Osteocyte (in vitro differentiated cells): Measurements from ENCODE around the gene NBL1. TPM values are rescaled to one million over a fixed set of nuclear protein-coding genes. Genes with fewer than 3 reads are reported as not detected.

Source experiments
- DNase-seq: peaks from one replicate; pipeline ENCODE4 v3.0.0; 2021; ENCODE audit warnings: mixed read lengths; ENCODE audit not compliant: unreplicated experiment; ENCODE audit errors: extremely low spot score
- H3K27ac Mint-ChIP-seq: one replicate; pipeline ENCODE4 v1.8.0; 2021; ENCODE audit warnings: mild to moderate bottlenecking, mixed read lengths; ENCODE audit not compliant: unreplicated experiment
- H3K27me3 Mint-ChIP-seq: one replicate; pipeline ENCODE4 v1.8.0; 2021; ENCODE audit warnings: mixed read lengths; ENCODE audit not compliant: unreplicated experiment
- H3K36me3 Mint-ChIP-seq: one replicate; pipeline ENCODE4 v1.8.0; 2021; ENCODE audit warnings: mixed read lengths; ENCODE audit not compliant: unreplicated experiment
- H3K4me1 Mint-ChIP-seq: one replicate; pipeline ENCODE4 v1.8.0; 2021; ENCODE audit warnings: mixed read lengths; ENCODE audit not compliant: unreplicated experiment
- H3K4me3 Mint-ChIP-seq: one replicate; pipeline ENCODE4 v1.8.0; 2021; ENCODE audit warnings: mild to moderate bottlenecking, moderate library complexity, mixed read lengths; ENCODE audit not compliant: unreplicated experiment
- H3K9me3 Mint-ChIP-seq: one replicate; pipeline ENCODE4 v1.8.0; 2021; ENCODE audit warnings: mixed read lengths; ENCODE audit not compliant: unreplicated experiment
- CTCF ChIP-seq: fragments of 200-600 bp; sonication (generic); IDR thresholded peaks from 2 replicates; pipeline ENCODE4 v1.5.0; 2021; ENCODE audit warnings: antibody characterized with exemption, mild to moderate bottlenecking, moderate library complexity
- total RNA-seq: library from RNA; stranded (reverse); gene quantifications from 2 replicates; pipeline ENCODE4 v1.2.1, GENCODE V29; 2021

Gene NBL1
- total RNA-seq, 1 donor from 2014 or later: 547 TPM

- peaks cover 70% of the 10 kb centered on the region for H3K4me1 Mint-ChIP-seq
- TF ChIP-seq CTCF: no peak
- H3K36me3 Mint-ChIP-seq: peaks cover 15% of the 10 kb centered on the region
- H3K4me3 Mint-ChIP-seq: no peak overlapping the region
- H3K9me3 Mint-ChIP-seq: no peaks in the 10 kb centered on the region
- DNase-seq: no peak
- no peaks in the 10 kb centered on the region for H3K27me3 Mint-ChIP-seq
- H3K27ac Mint-ChIP-seq: no peak overlapping the region
These were observed 26.7 kb upstream of the NBL1 start for GRCh38 chr1:19617376-19617775.

GRCh38 chr1:19618428-19618827 lies 25.7 kb upstream of the NBL1 start:
- Mint-ChIP-seq H3K4me3 (peak overlapping the region; percentile 47), H3K36me3 (peaks cover 12% of the 10 kb centered on the region), H3K4me1 (peaks cover 79% of the 10 kb centered on the region), H3K27me3 (no peaks in the 10 kb centered on the region), H3K27ac (peak overlapping the region; percentile 85), H3K9me3 (no peaks in the 10 kb centered on the region)
- no peak for TF ChIP-seq CTCF
- no peak for DNase-seq

- no peak for TF ChIP-seq CTCF
- Mint-ChIP-seq H3K4me1 (peaks cover 82% of the 10 kb centered on the region), H3K4me3 (no peak overlapping the region), H3K9me3 (no peaks in the 10 kb centered on the region), H3K27ac (peak overlapping the region; percentile 71), H3K27me3 (no peaks in the 10 kb centered on the region), H3K36me3 (peaks cover 21% of the 10 kb centered on the region)
- no peak for DNase-seq
These were observed 24.3 kb upstream of the NBL1 start for GRCh38 chr1:19619697-19620384.

GRCh38 chr1:19620786-19621185 lies 23.3 kb upstream of the NBL1 start:
- no peaks in the 10 kb centered on the region for H3K9me3 Mint-ChIP-seq
- no peaks in the 10 kb centered on the region for H3K27me3 Mint-ChIP-seq
- peaks cover 75% of the 10 kb centered on the region for H3K4me1 Mint-ChIP-seq
- H3K4me3 Mint-ChIP-seq: no peak overlapping the region
- peak overlapping the region; percentile 72 for H3K27ac Mint-ChIP-seq
- H3K36me3 Mint-ChIP-seq: peaks cover 18% of the 10 kb centered on the region
- no peak for TF ChIP-seq CTCF
- no peak for DNase-seq

- H3K4me3 Mint-ChIP-seq: no peak overlapping the region
- no peaks in the 10 kb centered on the region for H3K27me3 Mint-ChIP-seq
- no peaks in the 10 kb centered on the region for H3K9me3 Mint-ChIP-seq
- H3K4me1 Mint-ChIP-seq: peaks cover 70% of the 10 kb centered on the region
- no peak for TF ChIP-seq CTCF
- no peak for DNase-seq
- peaks cover 21% of the 10 kb centered on the region for H3K36me3 Mint-ChIP-seq
- peak overlapping the region; percentile 72 for H3K27ac Mint-ChIP-seq
These were observed 22.7 kb upstream of the NBL1 start for GRCh38 chr1:19621274-19621950.
